ENCODE results near the gene UBR2.
"Not testable (repeated sequence)": the region's sequence is repeated elsewhere in the genome, so short reads cannot be mapped to it uniquely, and the experiment has no call there.

The UBR2 gene

DNA sequence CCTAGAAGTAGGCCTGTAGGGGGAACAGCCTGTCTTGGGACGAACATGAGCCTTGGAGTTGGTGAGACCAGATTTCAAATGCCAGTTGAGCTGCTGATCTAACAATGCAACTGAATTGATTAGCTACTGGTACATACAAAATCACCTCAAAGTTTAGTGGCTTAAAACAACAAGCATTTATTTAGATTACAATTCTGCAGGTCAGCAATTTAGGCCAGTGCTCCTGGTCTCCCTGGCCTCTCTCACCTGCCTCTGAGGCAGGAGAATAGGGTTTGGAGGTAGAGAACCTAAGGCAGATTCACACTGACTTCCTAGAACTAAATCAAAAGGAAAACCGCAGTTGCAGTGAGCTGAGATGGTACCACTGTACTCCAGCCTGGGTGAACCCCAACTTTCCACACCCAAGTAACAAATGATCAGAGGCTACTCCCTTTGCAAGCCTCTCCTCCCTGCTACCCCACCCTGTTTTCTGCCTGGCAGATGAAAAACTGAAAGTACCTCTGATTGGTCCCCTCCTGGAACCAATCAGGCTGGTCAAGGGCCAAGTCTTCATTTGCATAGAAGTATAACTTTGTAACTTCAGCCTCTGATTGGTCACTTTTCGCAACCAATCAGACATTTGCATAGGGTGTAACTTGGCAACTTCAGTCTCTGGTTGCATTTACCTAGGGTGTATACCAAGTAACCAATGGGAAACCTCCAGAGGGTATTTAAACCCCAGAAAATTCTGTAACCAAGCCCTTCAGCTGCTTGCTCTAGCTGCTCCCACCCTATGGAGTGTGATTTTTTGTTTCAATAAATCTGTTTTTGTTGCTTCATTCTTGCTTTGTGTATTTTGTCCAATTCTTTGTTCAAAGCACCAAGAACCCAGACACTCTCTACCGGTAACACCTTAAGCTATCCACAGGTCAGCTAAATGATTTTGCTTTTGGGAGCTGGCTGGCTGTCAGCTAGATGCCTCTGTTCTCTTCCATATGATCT is 8.1 kb upstream of the UBR2 start:
- no peak for FAIRE-seq

DNA sequence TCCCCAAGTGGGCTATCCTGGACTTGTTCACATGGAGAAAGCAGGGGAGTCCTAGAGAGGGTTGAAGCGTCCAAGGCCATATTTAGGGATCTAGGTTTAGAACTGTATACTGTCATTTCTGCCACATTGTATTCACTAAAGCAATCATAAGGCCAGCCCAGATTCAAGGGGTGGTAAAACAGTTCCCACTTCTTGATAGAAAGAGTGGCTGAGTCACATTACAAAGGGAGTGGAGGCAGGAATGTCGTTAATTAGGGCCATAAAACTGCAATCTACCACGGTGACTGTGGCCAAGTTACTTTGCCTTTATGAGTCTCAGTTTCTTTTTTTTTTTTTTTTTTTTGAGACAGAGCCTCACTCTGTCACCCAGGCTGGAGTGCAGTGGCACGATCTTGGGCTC is 7.4 kb upstream of the UBR2 start:
- FAIRE-seq, result no peak

DNA sequence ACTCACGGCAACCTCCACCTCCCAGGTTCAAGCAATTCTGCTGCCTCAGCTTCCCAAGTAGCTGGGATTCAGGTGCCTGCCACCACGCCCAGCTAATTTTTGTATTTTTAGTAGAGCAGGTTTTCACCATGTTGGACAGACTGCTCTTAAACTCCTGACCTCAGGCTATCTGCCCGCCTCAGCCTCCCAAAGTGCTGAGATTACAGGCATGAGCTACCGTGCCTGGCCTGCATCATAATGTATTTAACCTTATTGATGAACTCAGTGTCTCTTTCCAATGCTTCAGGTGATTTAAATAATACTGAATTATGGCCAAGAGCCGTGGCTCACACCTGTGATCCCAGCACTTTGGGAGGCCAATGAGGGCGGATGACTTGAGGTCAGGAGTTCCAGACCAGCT is 4.6 kb upstream of the UBR2 start:
- not testable (repeated sequence) for FAIRE-seq

DNA sequence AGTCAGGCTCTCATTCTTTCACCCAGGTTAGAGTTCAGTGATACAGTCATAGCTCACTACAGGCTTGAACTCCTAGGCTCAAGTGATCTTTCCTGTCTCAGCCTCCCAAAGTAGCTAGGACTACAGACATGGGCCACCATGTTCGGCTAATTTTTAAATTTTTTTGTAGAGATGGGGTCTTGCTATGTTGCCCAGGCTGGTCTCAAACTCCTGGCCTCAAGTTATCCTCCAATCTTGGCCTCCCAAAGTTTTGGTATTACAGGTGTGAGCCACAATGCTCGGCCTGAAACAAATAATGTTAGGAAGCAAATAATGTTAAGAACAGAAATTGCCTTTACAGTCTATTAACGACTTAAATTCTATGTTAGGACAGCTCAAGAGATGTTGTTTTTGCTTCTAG is 1.8 kb upstream of the UBR2 start:
- FAIRE-seq, result no peak

DNA sequence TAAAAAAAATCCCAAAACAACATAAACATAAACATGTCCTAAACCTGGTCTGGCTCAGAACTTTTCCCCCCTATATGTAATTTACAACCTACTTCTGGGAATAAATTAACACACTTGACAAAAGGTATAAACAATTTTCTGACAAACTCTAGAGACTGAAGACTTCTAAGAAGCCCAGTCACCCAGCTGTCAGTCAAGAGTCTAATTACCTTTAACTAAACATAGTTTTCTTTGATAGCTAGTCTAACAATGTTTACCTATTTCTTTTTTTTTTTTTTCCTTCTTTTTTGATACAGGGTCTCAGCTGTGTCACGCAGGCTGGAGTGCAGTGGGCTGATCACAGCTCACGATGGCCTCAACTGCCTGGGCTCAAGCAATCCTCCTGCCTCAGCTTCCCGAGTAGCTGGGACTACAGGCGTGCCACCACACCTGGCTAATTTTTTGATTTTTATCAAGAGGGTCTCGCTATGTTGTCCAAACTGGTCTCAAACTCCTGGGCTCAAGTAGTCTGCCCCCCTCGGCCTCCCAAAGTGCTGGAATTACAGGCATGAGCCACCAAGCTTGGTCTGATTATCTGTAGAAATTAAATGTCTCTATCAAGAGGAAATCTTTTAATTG is 932 bp upstream of the UBR2 start:
- no peak for FAIRE-seq

DNA sequence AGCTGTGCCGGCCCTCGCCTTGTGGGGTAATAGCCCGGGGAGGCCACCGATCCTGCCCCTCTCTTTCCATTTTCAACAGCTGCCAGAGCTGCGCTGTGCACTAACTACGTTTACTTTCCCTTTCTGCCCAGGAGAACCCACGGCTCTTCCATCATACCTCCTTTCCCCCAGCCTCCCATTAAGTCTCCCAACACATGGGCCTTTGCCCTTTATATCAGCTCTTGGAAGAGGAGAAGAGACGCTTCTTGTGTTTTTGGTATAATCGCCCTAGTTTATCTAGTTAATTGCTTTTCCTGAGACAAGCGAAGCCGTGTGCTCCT is 637 bp downstream of the UBR2 start:
- no peak for FAIRE-seq

DNA sequence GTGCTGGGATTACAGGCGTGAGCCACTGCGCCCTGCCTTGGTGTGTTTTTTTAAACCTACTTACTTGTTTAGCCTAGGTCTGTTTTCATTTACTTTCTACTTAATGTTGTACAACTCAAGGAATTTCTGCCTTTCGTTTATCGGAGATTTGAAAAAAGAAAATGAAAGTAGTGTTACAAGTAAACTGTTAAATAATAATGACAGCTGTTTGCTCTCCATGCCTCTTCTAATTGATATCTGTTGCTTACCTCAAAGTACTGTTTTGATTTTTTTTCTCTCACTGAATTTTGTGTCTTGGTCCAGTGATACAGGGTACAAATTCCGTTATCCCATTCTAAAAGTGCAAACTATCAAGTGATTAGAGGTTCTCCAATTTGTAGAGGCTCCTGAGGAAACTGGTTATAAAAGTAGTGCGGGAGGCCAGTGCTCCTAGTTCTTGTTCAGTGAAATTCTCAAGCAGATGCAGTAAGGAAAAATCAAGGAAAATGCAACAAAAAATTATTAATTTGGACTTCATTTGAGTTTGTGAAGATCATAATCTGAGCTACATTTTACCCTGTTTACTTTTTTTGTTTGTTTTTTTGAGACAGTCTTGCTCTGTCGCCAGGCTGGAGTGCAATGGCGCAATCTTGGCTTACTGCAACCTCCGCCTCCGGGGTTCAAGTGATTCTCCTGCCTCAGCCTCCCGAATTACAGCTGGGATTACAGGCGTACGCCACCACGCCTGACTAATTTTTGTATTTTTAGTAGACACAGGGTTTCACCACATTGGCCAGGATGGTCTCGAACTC is 2.2 kb downstream of the UBR2 start:
- FAIRE-seq, result no peak

DNA sequence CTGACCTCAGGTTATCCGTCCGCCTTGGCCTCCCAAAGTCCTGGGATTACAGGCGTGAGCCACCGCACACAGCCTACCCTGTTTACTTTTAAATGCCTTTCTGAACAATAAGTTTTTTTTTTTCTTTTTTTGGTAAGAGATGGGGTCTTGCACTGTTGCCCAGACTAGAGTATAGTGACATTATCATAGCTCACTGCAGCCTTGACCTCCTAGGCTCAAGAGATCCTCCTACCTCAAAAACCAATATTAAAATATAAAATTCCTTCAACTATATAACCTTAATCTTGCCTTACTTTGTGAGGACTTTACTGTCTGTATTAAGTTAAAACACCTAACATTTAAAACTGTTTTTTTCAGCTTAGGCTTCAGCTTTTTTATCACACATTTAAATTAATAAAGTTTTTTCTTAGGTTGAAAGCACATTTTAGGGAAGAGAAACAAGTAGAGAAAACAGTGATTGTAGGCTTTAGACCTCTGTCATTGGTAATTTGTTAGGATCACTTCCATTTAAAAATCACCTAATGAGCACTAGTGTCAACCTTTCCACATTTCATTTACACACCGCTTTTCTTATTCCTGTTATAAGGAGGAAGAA is 2.9 kb downstream of the UBR2 start:
- no peak for FAIRE-seq

DNA sequence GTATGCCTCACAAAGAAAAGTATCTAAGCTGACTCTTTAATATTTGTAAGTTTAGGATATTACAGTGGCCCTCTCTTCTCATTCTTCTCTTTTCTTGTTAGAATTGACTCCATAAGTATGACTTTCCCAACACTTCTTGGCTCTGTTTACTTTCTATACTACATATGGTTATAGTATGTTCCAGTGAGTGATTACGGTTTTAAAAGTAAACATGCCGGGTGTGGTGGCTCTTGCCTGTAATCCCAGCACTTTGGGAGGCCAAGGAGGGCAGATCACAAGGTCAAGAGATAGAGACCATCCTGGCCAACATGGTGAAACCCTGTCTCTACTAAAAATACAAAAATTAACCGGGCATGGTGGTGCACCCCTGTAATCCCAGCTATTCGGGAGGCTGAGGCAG is 3.4 kb downstream of the UBR2 start:
- not testable (repeated sequence) for FAIRE-seq

DNA sequence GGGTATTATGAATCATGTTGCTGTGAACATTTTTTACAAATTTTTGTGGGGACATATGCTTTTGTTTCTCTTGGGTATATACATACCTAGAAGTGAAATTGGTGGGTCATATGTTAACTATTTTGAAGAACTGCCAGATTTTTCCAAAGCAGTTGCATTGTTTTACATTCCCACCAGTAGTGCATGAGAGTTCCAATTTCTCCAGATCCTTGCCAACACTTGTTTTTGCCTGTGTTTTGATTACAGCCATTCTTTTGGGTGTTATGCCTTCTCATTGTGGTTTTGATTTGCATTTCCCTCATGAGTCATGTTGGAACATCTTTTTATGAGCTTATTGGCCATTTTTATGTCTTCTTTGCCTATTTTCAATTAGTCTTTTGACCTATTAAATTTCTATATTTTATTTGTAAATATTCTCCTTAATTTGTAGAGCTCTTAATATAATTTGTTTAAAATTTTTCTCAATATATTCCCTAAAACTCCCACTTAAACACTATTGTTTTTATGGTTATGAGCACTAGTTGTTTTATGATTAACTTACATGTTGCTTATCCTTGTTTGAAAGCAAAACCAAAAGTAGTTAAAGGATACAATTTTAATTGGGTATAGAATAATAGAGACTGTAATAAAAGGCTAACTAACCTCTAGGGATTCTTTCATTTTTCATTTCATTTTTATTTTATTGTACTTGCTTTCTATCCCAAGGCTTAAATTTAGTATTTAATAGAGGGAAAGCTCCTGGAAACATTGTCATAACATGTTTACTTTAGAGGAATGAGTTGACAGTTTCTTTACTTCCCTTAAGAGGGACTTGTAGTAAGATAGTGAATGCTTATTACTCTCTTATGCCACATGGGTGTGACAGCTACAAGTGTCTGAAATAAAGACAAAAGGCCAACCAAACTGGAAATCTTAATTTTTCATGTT is 5.5 kb downstream of the UBR2 start:
- FAIRE-seq, result no peak

DNA sequence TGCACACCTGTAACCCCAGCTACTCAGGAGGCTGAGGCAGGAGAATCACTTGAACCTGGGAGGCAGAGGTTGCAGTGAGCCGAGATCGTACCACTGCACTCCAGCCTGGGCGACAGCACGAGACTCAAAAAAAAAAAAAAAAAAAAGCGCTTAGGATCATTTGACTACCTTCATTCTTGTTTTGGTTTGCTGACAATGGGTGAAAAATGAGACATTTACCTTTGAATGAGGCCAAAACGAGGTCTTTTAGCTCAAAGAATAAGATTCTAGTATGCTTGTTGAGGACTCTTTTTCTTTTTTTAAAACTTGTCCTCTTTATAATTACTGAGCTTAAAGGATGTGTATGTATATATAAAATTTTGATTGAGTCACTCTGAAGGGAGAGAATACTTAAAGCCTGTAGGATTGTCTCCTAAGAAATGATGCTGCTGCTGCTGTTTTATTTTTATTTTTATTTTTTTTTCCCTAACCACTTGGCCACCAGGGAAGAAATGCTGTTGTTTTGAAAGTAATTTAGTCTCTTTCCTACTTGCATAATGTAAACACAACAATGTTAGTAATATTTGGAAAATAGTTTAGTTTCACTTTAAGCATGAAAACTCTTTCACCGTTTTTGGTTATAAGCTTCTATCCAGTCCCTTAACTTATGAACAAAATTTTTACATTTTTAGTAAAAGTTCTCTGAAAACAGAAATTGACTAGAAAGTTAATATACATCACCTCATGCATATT is 7.9 kb downstream of the UBR2 start:
- no peak for FAIRE-seq

DNA sequence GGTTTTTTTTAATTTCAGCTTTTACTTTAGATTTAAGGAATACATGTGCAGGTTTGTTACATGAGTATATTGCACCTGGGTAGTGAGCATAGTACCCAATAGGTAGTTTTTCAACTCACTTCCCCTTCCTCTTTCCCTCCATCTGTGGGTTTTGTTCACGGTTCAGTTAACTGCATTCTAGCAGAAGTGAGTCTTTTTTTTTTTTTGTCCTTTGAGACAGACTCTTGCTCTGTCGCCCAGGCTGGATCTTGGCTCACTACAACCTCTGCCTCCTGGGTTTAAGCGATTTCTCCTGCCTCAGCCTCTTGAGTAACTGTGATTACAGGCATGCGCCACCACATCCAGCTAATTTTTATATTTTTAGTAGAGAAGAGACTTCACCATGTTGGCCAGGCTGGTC is 8.7 kb downstream of the UBR2 start:
- FAIRE-seq, result no peak

DNA sequence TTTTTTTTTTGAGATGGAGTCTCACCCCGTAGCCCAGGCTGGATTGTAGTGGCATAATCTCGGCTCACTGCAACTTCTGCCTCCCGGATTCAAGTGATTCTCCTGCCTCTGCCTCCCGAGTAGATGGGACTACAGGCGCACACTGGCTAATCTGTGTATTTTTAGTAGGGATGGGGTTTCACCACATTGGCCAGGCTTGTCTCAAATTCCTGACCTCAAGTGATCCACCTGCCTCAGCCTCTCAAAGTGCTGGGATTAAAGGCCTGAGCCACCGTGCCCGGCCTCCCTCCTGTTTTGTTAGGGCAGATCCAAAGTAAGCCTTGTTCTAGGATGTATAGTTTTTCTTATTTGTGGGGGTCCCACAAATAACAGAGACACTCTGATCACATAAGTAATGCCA is 12.7 kb downstream of the UBR2 start:
- not testable (repeated sequence) for FAIRE-seq

DNA sequence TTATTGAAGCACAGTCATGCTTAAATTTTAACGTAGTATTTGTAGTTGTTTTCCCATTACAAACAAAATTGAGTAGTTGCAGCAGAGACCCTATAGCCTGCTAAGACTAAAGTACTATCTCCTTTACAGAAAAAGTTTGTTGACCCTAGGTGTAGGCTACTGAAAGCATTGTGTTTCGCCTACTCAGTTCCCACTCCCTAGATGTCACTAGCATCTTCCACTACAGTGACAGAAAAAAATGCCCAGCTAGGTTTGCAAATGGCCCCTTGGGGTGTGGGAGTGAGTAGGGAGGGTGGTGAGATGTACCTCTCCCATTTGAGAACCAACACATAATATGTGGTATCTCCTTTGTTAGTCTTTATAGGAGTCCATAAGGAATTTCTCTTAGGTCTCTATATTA is 34.5 kb downstream of the UBR2 start:
- no peak for FAIRE-seq

DNA sequence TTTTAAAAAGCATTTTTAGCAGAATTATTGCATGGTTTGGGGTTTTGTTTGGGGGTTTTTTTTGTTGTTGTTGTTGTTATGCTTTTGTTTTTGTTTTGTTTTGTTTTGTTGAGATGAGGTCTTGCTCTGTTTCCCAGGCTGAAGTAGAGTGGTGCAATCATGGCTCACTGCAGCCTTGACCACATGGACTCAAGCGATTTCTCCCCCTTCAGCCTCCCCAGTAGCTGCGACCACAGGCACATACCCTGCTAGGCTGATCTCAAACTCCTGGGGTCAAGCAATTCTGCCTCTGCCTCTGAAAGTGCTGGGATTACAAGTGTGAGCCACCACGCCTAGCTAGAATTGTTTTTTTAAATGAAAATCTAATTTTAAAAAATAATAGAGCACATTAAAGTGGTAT is 35.7 kb downstream of the UBR2 start:
- FAIRE-seq, result no peak

DNA sequence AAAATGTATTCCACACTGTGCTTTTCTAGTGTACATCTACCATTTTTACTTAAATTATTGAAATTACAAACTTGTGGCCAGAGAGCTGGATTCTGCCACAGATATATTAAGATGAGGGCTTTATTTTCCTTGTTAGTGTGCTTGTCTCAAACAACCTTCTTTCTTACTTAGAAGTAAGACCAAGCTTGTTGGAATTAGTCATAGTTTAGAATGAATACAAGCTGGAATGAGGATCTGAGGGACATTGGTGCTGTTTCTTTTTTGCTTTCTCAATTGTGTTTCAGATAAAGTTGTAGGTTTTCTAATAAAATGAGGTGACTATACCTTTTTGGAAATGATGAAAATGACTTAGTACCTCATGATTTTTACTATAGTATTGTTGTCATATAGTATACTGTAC is 40.3 kb downstream of the UBR2 start:
- no peak for FAIRE-seq

DNA sequence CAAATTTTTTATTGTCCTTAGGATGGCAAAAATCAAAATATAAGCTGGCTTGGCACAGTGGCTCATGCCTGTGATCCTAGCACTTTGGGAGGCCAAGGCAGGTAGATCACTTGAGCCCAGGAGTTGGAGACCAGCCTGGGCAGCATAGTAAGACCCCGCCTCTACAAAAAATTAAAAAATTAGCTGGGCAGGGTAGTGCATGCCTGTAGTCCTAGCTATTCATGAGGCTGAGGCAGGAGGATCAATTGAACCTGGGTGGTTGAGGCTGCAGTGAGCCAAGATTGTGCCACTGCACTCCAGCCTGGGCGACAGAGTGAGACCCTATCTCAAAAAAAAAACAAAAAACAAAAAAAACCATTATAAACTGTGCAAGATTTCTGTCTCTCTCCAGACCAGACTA is 40.9 kb downstream of the UBR2 start:
- not testable (repeated sequence) for FAIRE-seq

DNA sequence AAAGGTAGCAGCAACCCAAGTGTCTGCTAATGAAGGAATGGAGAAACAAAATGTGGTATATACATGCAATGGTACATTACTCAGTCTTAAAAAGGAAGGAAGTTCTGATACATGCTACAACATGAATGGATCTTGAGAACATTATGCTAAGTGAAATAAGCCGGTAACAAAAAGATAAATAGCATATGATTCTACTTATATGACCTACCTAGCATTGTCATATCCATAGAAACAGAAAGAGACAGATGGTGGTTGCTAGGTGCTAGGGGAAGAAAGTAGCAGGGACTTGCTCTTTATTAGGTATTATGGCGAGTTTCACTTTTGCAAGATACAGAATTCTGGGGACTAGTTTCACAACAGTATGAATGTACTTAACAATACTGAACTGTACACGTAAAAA is 46.6 kb downstream of the UBR2 start:
- FAIRE-seq, result no peak

DNA sequence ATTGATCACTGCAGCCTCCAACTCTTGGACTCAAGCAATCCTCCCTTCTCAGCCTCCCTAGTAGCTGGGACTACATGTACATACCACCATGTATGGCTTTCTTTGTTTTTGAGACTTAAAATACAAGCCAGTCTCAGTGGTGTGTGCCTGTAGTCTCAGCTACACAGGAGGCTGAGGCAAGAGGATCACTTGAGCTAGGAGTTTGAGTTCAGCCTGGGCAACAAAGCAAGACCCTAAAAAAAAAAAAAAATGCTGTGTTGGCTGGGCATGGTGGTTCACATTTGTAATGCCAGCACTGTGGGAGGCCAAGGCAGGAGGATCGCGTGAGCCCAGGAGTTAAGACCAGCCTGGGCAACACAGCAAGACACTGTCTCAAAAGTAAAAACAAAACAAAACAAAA is 51.7 kb downstream of the UBR2 start:
- FAIRE-seq, result no peak

DNA sequence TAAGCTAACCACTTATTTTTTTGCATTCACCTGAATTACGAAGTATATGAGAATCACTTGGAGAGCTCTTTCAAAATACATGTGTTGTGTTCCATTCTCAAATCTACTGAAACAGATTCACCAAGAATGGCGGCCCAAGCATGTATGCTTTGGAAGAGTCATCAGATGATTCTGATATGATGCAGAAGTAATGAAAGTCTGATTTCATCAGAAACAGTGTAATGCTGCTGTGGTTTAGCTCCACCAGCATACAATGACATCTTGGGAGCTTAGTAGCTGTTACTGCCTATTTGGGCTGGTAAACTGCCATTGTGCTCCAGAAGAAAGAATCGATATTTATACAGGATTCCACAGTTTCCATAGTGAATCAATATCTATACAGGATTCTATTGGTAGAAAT is 52.9 kb downstream of the UBR2 start:
- no peak for FAIRE-seq

DNA sequence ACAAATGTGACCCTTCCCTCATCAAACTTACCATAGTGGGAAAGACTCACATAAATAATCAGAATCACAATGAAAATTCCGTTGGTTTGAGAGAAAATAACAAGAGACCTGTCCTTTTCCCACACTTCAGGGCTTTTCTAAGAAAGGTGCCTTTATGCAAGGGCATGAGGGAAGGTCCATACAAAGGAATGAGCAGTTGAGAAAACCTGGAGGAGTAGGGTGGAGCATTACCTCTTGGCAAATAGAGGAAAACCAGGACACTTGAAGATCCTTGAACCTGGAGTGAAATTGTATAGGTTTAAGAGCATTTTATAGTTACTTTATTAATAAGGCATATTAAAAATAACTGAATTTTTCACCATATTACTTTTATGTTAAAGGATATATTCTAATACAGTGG is 54.3 kb downstream of the UBR2 start:
- FAIRE-seq, result no peak

DNA sequence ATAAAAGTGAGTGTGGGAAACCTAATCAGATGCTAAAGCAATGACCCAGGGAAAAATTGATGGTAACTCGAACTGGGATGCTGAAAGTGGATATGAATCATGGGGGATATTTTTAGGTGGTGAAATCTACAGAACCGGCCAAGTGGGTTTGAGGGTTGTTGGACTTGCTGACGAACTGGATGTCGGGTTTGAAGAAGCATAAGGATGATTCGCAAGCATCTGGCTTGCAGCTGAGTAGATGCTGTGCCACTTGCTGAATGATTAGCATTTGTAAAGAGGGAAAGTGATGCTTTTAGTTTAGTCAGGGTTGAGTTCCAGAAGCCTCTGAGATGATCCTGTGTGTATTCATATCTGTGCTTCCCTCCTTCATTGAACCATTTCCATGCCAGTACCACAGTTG is 54.9 kb downstream of the UBR2 start:
- no peak for FAIRE-seq
